ENCODE results near the gene TELO2.

DNA sequence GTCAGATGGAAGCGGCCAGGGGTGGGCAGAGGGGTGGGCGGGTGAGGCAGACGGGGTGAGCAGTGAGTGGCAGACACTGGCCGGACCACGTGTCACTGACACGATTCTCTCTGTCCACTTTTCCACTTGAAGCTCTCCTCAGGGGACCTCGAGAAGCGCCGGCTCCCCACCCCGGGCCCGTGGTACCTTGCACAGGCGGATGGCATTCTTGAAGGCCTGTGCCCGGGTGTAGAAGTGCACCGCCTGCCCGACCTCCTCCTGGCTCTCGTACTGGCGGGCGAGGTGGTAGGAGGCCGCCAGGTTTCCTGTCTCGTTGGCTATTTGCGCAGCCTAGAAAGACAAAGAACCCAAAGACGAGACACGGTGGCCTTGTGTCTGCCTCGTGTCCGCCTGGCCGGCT lies 31.2 kb downstream of the TELO2 start:
- TF ChIP-seq, protein P1, sequence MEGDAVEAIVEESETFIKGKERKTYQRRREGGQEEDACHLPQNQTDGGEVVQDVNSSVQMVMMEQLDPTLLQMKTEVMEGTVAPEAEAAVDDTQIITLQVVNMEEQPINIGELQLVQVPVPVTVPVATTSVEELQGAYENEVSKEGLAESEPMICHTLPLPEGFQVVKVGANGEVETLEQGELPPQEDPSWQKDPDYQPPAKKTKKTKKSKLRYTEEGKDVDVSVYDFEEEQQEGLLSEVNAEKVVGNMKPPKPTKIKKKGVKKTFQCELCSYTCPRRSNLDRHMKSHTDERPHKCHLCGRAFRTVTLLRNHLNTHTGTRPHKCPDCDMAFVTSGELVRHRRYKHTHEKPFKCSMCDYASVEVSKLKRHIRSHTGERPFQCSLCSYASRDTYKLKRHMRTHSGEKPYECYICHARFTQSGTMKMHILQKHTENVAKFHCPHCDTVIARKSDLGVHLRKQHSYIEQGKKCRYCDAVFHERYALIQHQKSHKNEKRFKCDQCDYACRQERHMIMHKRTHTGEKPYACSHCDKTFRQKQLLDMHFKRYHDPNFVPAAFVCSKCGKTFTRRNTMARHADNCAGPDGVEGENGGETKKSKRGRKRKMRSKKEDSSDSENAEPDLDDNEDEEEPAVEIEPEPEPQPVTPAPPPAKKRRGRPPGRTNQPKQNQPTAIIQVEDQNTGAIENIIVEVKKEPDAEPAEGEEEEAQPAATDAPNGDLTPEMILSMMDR (IDR thresholded peaks at IDR 0.05) = no peak
- no peak for TF ChIP-seq POLR2AphosphoS5 (IDR thresholded peaks at IDR 0.05)
